Coronary artery (tissue), 2 donors: ENCODE data around the gene WDR74.
A peak's percentile ranks its signal among the peaks of the same experiment; 100 is the strongest.

Experiments used
- DNase-seq: peaks from one replicate; pipeline ENCODE4 v3.0.0-alpha.2; 2017; ENCODE audit warnings: low spot score
- H3K27ac ChIP-seq, 2 donors: fragments of 200-600 bp; sonication (generic); one replicate each; pipeline ENCODE4 v1.5.1; 2016 to 2019
- H3K4me3 ChIP-seq: fragments of 200-600 bp; sonication (generic); 2 replicates; pipeline ENCODE4 v1.5.1; 2016; ENCODE audit warnings: mild to moderate bottlenecking, moderate library complexity
- CTCF ChIP-seq: fragments of 200-600 bp; sonication (generic); IDR thresholded peaks from one replicate; pipeline ENCODE4 v1.5.1; 2019; ENCODE audit warnings: antibody characterized with exemption

Gene WDR74

GRCh38 chr11:62801071-62801470 lies 38.3 kb downstream of the WDR74 start:
- Histone ChIP-seq H3K27ac (no peak overlapping the region), H3K4me3 (no peak overlapping the region)
- DNase-seq: no peak
- no peak for TF ChIP-seq CTCF

- DNase-seq: no peak
- no peak overlapping the region for H3K27ac ChIP-seq
- TF ChIP-seq CTCF: no peak
- H3K4me3 ChIP-seq: no peak overlapping the region
Observed at GRCh38 chr11:62799486-62799885, 39.9 kb downstream of the WDR74 start.

GRCh38 chr11:62796281-62796680 lies 43.1 kb downstream of the WDR74 start:
- Histone ChIP-seq H3K4me3 (no peak overlapping the region), H3K27ac (no peak overlapping the region)
- TF ChIP-seq CTCF: no peak
- DNase-seq: no peak

GRCh38 chr11:62794201-62794775 lies 45.1 kb downstream of the WDR74 start:
- Histone ChIP-seq H3K4me3 (no peak overlapping the region), H3K27ac (no peak overlapping the region)
- no peak for DNase-seq
- no peak for TF ChIP-seq CTCF

GRCh38 chr11:62792202-62792575 lies 47.2 kb downstream of the WDR74 start:
- DNase-seq: no peak
- peak overlapping the region; percentile 78 for H3K4me3 ChIP-seq
- no peak for TF ChIP-seq CTCF
- H3K27ac ChIP-seq: peak overlapping the region; percentile 61 to 72

GRCh38 chr11:62791501-62792201 lies 47.7 kb downstream of the WDR74 start, which contains the start of gene TMEM223:
TMEM223 (minus strand) TSS chr11:62792006; CDS start chr11:62791994, 12 bp downstream.
- DNase-seq: peak; percentile 90
- H3K4me3 ChIP-seq: peak within 1 kb of the TSS; percentile 78
- TF ChIP-seq CTCF: no peak
- peak within 1 kb of the TSS; percentile 61 to 72 for H3K27ac ChIP-seq

- no peak for TF ChIP-seq CTCF
- Histone ChIP-seq H3K27ac (no peak overlapping the region), H3K4me3 (no peak overlapping the region)
- DNase-seq: no peak
Observed at GRCh38 chr11:62789576-62789975, 49.8 kb downstream of the WDR74 start.
